WTC11 (cell line): Measurements from ENCODE around the gene HIPK3.

Experiments
- NFYB ChIP-seq: sonication (generic); formaldehyde crosslinking; conservative IDR thresholded peaks from 2 replicates; pipeline ENCODE4 v1.8.0; 2022; ENCODE audit warnings: low read depth, missing genetic modification reagents
- TF ChIP-seq, protein P1 (sequence below): sonication (generic); formaldehyde crosslinking; IDR thresholded peaks from 2 replicates; pipeline ENCODE4 v1.8.1; 2023; ENCODE audit warnings: mild to moderate bottlenecking, missing genetic modification reagents, moderate library complexity
- TF ChIP-seq, protein P2 (sequence below): sonication (generic); formaldehyde crosslinking; IDR thresholded peaks from 2 replicates; pipeline ENCODE4 v1.8.0; 2022; ENCODE audit warnings: mild to moderate bottlenecking, missing genetic modification reagents
- TF ChIP-seq, protein P3 (sequence below): sonication (generic); formaldehyde crosslinking; IDR thresholded peaks from 2 replicates; pipeline ENCODE4 v1.8.1; 2023; ENCODE audit warnings: mild to moderate bottlenecking, missing genetic modification reagents
- TF ChIP-seq, protein P4 (sequence below): fragments of 200-600 bp; IDR thresholded peaks from 2 replicates; pipeline ENCODE4 v1.8.0; 2022; ENCODE audit warnings: antibody characterized with exemption

DNA sequence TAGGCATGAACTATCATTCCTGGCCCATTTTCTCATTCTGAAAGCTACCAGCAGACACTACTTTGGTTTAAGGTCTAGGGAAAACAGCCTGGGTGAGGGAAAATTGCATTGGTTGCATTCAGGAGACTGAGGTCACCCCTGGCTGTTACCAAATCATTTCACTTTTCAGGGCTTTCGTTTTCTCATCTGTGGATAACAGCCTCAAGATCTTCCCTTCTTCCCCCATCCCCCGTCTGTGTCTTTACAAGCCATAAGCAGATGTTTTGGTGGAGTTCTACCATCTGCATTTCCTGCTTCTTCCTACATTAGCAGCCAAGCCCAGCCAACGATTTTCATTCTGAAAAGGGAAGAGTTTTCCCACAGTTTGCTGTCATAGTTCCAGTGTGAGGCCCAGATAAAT lies 130.4 kb downstream of the HIPK3 start:
- TF ChIP-seq, protein P1, sequence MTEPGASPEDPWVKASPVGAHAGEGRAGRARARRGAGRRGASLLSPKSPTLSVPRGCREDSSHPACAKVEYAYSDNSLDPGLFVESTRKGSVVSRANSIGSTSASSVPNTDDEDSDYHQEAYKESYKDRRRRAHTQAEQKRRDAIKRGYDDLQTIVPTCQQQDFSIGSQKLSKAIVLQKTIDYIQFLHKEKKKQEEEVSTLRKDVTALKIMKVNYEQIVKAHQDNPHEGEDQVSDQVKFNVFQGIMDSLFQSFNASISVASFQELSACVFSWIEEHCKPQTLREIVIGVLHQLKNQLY (CRISPR knock-in tag), result no peak
- TF ChIP-seq, protein P2, sequence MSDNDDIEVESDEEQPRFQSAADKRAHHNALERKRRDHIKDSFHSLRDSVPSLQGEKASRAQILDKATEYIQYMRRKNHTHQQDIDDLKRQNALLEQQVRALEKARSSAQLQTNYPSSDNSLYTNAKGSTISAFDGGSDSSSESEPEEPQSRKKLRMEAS (CRISPR knock-in tag), result no peak
- no peak for TF ChIP-seq NFYB (CRISPR knock-in tag)
- TF ChIP-seq, protein P3, sequence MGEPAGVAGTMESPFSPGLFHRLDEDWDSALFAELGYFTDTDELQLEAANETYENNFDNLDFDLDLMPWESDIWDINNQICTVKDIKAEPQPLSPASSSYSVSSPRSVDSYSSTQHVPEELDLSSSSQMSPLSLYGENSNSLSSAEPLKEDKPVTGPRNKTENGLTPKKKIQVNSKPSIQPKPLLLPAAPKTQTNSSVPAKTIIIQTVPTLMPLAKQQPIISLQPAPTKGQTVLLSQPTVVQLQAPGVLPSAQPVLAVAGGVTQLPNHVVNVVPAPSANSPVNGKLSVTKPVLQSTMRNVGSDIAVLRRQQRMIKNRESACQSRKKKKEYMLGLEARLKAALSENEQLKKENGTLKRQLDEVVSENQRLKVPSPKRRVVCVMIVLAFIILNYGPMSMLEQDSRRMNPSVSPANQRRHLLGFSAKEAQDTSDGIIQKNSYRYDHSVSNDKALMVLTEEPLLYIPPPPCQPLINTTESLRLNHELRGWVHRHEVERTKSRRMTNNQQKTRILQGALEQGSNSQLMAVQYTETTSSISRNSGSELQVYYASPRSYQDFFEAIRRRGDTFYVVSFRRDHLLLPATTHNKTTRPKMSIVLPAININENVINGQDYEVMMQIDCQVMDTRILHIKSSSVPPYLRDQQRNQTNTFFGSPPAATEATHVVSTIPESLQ (CRISPR knock-in tag), result no peak
- TF ChIP-seq, protein P4, sequence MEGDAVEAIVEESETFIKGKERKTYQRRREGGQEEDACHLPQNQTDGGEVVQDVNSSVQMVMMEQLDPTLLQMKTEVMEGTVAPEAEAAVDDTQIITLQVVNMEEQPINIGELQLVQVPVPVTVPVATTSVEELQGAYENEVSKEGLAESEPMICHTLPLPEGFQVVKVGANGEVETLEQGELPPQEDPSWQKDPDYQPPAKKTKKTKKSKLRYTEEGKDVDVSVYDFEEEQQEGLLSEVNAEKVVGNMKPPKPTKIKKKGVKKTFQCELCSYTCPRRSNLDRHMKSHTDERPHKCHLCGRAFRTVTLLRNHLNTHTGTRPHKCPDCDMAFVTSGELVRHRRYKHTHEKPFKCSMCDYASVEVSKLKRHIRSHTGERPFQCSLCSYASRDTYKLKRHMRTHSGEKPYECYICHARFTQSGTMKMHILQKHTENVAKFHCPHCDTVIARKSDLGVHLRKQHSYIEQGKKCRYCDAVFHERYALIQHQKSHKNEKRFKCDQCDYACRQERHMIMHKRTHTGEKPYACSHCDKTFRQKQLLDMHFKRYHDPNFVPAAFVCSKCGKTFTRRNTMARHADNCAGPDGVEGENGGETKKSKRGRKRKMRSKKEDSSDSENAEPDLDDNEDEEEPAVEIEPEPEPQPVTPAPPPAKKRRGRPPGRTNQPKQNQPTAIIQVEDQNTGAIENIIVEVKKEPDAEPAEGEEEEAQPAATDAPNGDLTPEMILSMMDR, result no peak
